Amniotic stem cell (primary cell): ENCODE data around the gene ANKS1B.

Experiments
- DNase-seq: peaks from one replicate; lab custom pipeline; 2025; lab: John Stamatoyannopoulos, UW

ANKS1B gene

GRCh38 chr12:98939350-98939749, 1045.4 kb downstream of the ANKS1B start:
- DNase-seq: no peak

- DNase-seq: no peak
Observed at GRCh38 chr12:98935847-98936246, 1048.9 kb downstream of the ANKS1B start.

GRCh38 chr12:98922871-98923270, 1061.9 kb downstream of the ANKS1B start:
- no peak for DNase-seq

- no peak for DNase-seq
Observed at GRCh38 chr12:98918176-98918863, 1066.4 kb downstream of the ANKS1B start.

GRCh38 chr12:98916106-98916505, 1068.6 kb downstream of the ANKS1B start:
- no peak for DNase-seq

GRCh38 chr12:98912401-98912974, 1072.2 kb downstream of the ANKS1B start:
- DNase-seq: no peak

- DNase-seq: no peak
Observed at GRCh38 chr12:98911396-98911795, 1073.3 kb downstream of the ANKS1B start.

- no peak for DNase-seq
Observed at GRCh38 chr12:98909746-98910145, 1075.0 kb downstream of the ANKS1B start.

- DNase-seq: no peak
Observed at GRCh38 chr12:98908866-98909265, 1075.9 kb downstream of the ANKS1B start.

- DNase-seq: no peak
Observed at GRCh38 chr12:98903875-98904274, 1080.9 kb downstream of the ANKS1B start.

- DNase-seq: no peak
Observed at GRCh38 chr12:98901189-98901588, 1083.5 kb downstream of the ANKS1B start.

GRCh38 chr12:98896938-98897337, 1087.8 kb downstream of the ANKS1B start:
- DNase-seq: no peak

GRCh38 chr12:98895086-98895651, 1089.6 kb downstream of the ANKS1B start:
- DNase-seq: no peak

GRCh38 chr12:98894412-98895085, 1090.2 kb downstream of the ANKS1B start:
- DNase-seq: no peak

GRCh38 chr12:98893675-98894411, 1090.9 kb downstream of the ANKS1B start:
- DNase-seq: no peak

- DNase-seq: no peak
Observed at GRCh38 chr12:98893126-98893674, 1091.5 kb downstream of the ANKS1B start.

- DNase-seq: no peak
Observed at GRCh38 chr12:98885778-98886177, 1099.0 kb downstream of the ANKS1B start.

- no peak for DNase-seq
Observed at GRCh38 chr12:98883231-98883630, 1101.5 kb downstream of the ANKS1B start.

- DNase-seq: no peak
Observed at GRCh38 chr12:98882526-98882925, 1102.2 kb downstream of the ANKS1B start.

GRCh38 chr12:98873776-98874175, 1111.0 kb downstream of the ANKS1B start:
- no peak for DNase-seq

GRCh38 chr12:98870504-98870903, 1114.2 kb downstream of the ANKS1B start:
- DNase-seq: no peak

- DNase-seq: no peak
Observed at GRCh38 chr12:98869886-98870503, 1114.7 kb downstream of the ANKS1B start.
